Stimulated activated CD4-positive, alpha-beta T cell treated with anti-CD3 and anti-CD28 coated beads, Interleukin-4, amount 100 ng/mL, for 48 hours (primary cell): Measurements from ENCODE around the gene GNAQ.

Source experiments
- DNase-seq, 2 donors: peaks; one replicate each; pipeline ENCODE4 v3.0.0-alpha.2; 2020; ENCODE audit warnings: low read depth in 2 of 2

Gene GNAQ

DNA sequence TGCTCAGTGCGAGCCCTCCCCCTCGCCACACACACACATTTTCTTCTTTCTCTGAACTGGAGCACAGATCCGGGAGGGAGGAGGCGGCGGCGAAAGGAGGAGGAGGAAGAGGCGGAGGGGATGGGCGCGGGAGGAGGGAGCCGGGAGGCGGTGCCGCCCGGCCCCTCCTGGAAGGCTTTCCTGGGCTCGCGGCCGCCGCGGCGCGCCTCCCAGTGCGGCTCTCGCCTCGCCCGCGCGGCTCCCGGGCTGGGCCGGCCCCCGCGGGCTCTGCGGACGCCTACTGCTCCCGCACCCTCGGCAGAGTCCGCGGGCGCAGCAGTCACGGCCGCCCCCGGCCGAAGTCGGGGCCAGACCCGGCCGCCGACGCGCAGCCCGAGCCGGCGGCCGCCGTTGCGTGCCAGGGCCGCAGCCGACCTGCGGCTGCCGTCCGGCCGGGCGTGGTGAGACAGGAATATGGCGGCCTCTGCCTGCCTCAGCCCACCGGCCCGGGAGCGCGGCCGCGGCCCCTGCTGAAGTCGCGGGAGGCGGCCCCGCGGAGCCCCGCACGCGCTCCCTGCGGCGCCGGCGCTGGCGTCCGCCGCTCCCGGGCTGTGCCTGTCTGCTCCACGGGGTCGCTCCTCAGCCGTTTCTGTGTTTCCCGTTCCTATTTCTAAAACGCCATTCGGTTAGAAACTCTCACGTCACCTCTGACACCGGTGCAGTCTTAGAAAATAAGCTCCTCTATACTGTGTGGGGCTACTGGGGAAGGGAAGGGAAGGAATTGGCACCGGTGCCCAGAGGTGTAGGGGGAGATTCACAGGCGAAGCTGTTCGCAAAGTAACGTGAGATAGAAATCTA lies 500 bp upstream of the GNAQ start:
- peak; percentile 34 to 67 for DNase-seq

DNA sequence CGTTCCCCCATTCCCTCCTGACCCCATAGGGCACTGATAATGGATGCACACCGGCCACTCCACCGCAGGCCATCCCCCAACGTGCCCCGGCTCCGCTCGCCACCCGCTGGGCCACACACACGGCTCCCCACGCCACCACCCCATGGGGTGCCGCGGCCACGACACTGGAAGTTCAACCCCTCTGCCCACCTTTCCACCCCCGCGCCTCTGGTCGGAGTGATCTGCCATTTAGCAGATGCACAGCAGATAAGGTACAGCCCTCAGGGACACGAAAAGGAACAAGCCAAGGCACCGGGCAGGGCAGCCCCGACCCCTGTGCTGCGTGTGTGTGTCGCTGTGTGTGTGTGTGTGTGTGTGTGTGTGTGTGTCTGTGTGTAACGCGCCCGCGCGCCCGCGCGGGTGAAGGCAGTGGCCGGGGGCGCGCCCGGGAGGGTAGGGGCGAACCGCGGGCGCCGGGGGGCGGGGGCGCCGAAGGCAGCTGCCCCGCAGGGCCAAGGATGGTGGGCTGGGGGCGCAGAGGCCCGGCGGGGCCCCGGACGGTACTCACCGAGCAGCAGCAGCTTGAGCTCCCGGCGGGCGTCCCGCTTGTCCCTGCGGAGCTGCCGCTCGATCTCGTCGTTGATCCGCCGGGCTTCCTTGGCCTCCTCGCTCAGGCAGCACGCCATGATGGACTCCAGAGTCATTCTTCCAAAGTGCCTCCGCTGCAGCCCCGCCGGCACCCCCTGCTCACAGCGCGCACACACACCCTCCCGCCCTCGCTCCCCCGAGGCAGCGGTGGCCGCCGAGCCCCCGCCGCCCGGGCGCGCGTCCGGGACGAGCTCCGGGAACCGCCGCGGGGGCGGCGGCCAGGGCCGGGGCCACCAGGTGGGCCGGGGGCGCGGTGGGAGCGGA lies 813 bp downstream of the GNAQ start:
- DNase-seq: peak; percentile 40 to 48

DNA sequence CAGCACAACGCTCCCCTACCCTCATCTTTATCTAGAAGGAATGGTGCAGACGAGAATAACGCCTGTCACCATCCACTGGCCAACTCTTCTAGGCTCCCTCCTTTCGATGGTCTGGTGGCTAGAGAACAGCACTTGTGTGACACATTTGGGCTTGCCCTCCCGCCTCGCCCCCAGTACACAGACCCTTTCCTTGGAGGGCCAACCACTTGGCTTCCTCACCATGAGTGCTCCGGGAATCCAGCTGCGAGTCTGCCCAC lies 1.4 kb downstream of the GNAQ start:
- DNase-seq: no peak

DNA sequence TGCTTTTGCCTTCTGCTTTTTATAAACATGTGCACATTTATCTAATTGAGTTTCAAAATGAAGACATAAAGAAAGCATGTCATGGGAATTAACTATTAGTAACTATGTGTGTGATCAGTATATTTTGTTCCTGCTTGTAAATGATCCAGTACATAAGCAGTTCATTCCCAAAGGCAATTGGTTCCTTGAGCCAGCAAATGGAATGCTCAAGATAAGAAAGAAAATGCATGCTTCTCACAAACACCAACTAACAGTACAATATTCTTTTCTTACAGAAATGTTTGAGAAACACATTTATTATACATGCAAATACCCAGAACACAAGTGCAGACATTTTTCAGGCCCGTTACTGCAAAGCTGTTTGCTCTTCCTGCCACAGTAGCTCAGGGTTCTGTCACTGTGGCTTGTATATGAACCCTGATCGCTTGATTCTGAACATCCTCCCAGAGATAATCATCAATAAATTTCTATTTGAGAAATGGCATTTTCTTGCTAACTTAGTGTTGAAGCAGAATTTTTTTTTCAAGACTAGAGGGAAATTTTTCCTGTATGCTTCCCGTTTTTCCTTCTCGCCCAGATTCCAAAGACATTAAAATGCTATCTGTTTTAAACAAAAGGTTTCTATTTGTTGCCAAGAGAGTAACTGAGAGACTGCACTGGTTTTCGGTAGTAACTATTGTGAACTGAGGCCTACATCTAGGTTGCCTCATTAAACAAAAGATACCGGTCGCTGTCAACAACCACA lies 1.9 kb downstream of the GNAQ start:
- no peak for DNase-seq

DNA sequence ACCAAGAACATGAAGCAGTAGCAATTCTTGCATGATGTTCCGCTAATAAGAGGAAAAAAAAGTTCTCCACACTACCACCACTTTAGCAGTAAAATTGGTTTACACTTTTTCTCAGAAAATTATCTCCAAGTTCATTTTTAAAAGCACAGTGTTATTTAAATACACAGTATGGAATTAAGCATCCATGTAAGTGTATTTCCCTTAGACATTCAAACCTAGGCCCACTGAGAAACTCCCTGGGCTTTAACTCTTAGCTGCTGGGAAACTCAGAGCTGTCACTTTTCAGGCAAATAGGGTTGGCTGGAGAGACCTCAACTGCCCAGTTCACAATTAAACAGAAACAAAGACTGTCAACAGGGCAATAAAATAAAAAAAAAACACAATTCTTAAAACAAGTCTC lies 2.7 kb downstream of the GNAQ start:
- DNase-seq: no peak

DNA sequence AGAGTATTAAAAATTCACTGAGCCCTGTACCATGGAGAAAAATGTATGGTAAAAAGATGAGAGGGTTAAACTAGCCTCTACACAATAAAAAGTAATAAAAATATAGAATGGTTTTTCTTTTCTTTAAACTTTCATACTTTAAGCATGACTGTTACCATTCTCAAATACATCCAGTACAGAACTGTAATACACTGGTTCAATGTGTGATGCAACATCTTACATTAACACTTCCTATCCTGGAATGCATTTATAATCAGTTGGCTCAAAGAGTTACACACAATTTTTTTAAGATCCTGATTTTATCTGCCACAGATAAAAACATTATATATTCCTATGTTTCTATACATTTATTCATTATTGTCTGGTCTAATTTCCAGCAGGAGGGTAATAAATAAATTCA lies 4.7 kb downstream of the GNAQ start:
- no peak for DNase-seq

DNA sequence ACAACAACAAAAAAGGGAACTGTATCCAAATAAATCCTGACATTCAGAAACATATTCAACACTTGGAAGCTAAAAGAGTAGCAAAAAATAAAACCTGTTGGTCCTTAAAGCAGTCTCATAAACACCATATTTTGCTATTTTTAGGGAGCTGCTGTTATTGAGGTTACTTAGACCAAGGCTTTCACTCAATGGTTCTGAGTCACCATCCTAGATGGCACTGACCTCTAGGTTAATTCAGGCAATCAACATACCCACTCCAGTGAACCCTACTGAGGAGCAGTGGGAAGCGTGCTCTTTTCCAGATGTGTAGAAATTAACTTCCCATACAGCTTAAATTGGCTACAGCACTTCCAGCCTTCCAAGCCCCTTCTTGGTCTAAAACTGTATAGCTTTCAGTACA lies 5.2 kb downstream of the GNAQ start:
- DNase-seq: no peak

DNA sequence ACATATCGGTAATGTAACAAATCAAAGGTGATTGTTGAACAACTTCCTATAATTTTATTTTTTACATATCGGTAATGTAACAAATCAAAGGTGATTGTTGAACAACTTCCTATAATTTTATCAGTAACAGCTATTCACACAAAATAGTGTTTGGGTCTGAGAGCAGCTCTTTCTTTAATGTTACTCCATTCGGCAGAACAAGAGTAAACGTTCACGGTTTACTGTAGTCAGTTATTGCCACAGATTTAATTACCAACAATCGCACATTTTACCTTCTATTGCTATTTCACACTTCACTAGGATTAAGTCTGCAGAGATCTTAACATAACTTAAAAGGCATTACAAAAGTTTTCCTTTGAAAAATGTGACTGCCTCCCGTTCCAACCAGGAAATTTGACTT lies 6.4 kb downstream of the GNAQ start:
- DNase-seq: no peak

GRCh38 chr9:78023003-78023741 lies 8.4 kb downstream of the GNAQ start:
- DNase-seq: no peak

GRCh38 chr9:78021697-78022096 lies 9.9 kb downstream of the GNAQ start:
- no peak for DNase-seq

DNA sequence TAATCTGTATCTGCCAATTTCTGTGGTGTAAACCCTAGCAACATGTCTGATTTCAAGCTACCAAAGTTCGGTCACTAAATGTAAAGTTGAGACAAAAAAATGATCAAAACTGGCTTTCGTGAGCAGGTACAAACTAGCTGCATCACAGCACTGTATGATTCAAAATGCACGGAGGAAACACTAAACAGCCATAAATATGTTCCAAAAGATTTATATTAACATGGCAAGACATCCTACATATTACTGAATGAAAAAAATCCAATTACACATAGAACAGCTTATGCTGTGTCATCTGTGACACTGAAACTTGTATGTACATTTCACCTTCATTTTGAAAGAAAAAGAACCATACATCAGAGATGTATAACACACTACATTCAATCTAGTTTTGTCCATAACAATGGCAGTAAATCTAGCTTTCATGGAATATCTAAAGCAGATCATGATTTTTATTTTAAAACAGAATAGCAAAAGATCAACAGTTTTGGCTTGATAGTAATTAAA lies 14.4 kb downstream of the GNAQ start:
- DNase-seq: no peak

DNA sequence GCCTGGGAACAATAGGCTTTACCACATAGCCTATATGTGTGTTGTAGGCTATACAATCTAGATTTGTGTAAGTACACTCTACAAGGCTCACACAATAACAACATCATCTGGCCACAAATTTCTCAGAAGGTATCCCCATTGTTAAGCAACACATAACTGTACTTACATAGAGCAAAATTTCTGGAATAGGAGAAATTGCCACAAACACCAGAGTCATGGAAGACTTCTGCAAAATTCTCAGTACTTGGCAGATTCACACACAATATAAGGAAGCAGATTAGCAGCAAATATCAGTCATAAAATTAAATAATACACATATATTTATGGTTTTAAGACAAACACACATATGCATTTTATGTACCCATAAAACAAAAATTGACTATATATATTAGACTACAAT lies 16.4 kb downstream of the GNAQ start:
- DNase-seq: no peak

DNA sequence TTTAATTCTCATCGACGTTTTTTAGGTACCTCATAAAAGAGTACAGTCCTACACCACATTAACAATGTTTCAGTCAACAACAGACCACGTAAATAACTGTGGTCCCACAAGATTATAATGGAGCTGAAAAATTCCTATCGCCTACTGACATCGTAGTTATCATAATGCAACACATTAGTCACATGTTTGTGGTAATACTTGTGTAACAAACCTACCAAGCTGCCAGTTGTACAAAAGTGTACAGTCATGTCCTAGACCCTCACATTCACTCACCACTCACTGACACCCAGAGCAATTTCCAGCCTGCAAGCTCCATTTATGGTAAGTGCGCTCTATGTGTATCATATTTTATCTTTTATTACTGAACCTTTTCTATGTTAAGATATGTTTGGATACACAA lies 16.8 kb downstream of the GNAQ start:
- no peak for DNase-seq

- no peak for DNase-seq
Measured at GRCh38 chr9:78013934-78014333, 17.7 kb downstream of the GNAQ start.

GRCh38 chr9:78011049-78011448 lies 20.6 kb downstream of the GNAQ start:
- DNase-seq: no peak

DNA sequence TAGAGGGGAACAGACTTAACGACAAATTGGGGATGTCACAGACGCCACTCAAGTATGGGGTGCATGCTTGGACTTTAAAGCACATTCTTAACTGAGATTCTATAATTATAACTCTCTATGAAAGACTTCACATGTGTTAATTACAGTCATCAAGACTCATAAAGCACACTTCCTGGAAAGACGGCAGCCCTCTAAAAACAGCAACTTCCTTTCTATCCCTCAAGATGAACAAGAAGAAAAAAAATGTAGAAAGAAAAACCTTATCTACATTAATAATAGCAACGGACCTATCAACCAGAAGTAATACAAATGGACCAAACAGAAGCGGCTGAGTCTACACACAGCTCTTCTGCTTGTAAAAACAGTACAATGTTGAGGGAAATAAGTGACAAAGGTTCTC lies 21.2 kb downstream of the GNAQ start:
- DNase-seq: no peak

DNA sequence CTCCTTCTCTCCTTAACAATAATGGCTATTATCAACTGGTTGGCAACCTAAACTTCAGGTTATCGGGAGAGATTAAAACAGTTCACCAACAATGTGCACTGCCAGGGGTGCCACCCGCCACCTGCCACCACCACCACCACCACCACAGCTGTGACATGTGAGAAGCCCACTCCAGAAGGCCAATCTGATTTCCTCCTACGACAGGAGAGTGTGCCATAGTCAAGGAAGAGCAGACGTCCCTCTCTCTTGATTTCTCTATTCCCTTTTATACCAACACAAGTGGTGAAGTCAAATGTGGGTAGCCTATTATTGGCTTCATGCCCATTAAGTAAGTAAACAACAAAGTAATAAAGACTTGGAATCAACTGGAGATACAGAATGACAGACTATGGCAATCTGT lies 22.4 kb downstream of the GNAQ start:
- DNase-seq: no peak

- no peak for DNase-seq
Measured at GRCh38 chr9:78006734-78007133, 24.9 kb downstream of the GNAQ start.

- no peak for DNase-seq
Measured at GRCh38 chr9:78005231-78006002, 26.2 kb downstream of the GNAQ start.

DNA sequence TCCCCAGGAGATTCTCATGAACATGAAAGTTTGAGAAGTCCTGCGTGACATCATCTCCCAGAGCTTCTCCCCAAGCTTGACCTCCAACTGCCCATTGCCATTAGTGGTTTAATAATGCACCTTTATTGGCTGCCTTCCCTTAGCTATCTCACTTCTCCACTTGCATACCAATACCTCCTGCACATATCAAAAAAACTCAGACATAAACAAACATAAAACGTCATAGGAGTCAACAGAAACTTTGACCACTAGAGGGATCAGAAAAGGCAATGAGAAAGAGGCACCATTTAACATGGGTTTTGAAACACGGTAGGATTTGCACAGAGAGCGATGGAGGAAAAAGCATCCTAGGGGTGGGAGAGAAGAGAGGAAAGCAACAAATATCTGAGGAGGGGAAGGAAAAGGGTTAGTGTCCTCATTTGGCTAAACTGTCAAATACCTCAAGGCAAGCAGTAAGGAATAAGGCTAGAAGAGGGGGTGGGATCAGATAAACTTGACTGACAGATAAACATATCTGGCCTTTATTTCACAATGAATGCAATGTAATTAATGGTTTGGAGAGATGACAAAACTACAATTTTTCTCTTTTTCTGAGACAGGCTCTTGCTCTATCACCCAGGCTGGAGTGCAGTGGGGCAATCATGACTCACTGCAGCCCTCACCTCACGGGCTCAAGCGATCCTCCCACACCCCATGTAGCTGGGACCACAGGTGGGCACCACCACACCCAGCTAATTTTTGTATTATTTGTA lies 27.0 kb downstream of the GNAQ start:
- DNase-seq: no peak
